Lower lobe of right lung (tissue), 2 donors: ENCODE measurements around the gene IL25. TPM values are rescaled to one million over a fixed set of nuclear protein-coding genes. Genes with fewer than 3 reads are reported as not detected.
A peak's percentile ranks its signal among the peaks of the same experiment; 100 is the strongest.

Experiments used
- ATAC-seq, 2 donors: fragments of 200-7000 bp; cut with Tn5 transposase; one replicate each; pipeline ENCODE4 v1.9.1; 2020 to 2022; ENCODE audit warnings: mild to moderate bottlenecking in 2 of 2, moderate library complexity in 2 of 2
- DNase-seq: peaks from one replicate; pipeline ENCODE4 v3.0.0-alpha.2; 2020
- H3K27ac ChIP-seq: fragments of 200-600 bp; one replicate; pipeline ENCODE4 v1.8.0; 2022
- H3K27me3 ChIP-seq: fragments of 200-600 bp; one replicate; pipeline ENCODE4 v1.8.0; 2022; ENCODE audit warnings: low read depth
- H3K36me3 ChIP-seq: fragments of 200-600 bp; one replicate; pipeline ENCODE4 v1.8.0; 2022; ENCODE audit warnings: mild to moderate bottlenecking
- H3K4me1 ChIP-seq: fragments of 200-600 bp; one replicate; pipeline ENCODE4 v1.8.0; 2022
- H3K4me3 ChIP-seq: fragments of 200-600 bp; one replicate; pipeline ENCODE4 v1.8.0; 2022; ENCODE audit warnings: mild to moderate bottlenecking
- H3K9me3 ChIP-seq: fragments of 200-600 bp; one replicate; pipeline ENCODE4 v1.8.0; 2022
- intact Hi-C: fragments of 100-400 bp; cut with DNase I; formaldehyde crosslinking; loops from one replicate; pipeline ENCODE4 v1.11.0; 2022
- total RNA-seq: library from RNA; stranded (reverse); fragmentation: NEBNext Ultra II Directional; extraction: Animal tissue kit (Norgen Biotek cat#: 25700); gene quantifications from one replicate; pipeline ENCODE4 v1.2.1, GENCODE V29; 2021
- TF ChIP-seq, protein P1 (sequence below): fragments of 200-600 bp; IDR thresholded peaks from one replicate; pipeline ENCODE4 v1.8.0; 2022; ENCODE audit warnings: antibody characterized with exemption, mild to moderate bottlenecking
- donor health status: DM: no; HTN: yes; CAD: no; lungs with severe emphysema.

The IL25 gene
- total RNA-seq, 1 donor from 2014 or later, result not detected

DNA sequence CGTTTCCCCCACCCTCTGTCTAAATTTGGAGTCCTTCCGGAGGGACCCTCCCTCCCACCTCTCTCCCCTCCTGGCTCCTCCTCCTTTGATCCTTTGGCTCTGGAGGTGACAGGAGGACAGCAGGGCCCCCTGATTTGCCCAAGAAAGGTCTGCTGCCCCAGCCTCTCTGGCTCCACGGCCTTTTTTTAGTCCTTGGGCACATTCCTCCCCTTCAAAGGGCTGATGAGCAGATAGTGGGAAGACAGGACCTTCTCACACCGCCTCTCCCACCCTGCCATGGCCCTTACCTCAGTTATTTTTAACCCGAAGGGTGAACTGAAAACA lies 35.7 kb downstream of the IL25 start:
- TF ChIP-seq, protein P1, sequence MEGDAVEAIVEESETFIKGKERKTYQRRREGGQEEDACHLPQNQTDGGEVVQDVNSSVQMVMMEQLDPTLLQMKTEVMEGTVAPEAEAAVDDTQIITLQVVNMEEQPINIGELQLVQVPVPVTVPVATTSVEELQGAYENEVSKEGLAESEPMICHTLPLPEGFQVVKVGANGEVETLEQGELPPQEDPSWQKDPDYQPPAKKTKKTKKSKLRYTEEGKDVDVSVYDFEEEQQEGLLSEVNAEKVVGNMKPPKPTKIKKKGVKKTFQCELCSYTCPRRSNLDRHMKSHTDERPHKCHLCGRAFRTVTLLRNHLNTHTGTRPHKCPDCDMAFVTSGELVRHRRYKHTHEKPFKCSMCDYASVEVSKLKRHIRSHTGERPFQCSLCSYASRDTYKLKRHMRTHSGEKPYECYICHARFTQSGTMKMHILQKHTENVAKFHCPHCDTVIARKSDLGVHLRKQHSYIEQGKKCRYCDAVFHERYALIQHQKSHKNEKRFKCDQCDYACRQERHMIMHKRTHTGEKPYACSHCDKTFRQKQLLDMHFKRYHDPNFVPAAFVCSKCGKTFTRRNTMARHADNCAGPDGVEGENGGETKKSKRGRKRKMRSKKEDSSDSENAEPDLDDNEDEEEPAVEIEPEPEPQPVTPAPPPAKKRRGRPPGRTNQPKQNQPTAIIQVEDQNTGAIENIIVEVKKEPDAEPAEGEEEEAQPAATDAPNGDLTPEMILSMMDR, result no peak
- Histone ChIP-seq H3K9me3 (no peaks in the 10 kb centered on the region), H3K36me3 (no peaks in the 10 kb centered on the region), H3K27me3 (no peaks in the 10 kb centered on the region), H3K4me3 (no peak overlapping the region), H3K4me1 (no peaks in the 10 kb centered on the region), H3K27ac (no peak overlapping the region)
- intact Hi-C loops, result no loop called here
- no peak for DNase-seq
- no peak for ATAC-seq

DNA sequence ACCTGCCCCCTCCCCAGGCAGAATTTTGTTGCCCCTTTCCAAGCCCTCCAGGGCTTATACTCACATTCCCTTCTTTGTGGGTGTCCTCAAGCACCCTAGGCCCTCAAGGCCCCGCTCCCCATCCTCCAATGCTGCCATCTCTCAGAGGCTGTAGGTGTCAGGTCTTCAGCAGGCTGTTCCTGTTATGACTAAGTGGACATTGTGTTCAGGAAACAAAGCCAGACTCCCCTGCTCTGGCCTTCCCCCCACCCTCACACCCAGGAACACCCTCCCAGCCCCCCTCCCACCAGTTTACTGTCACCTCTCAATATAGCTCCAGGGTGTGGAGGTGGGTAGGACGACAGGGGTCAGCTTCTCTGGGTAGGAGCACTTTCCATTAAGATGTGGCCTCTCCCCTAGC lies 36.9 kb downstream of the IL25 start:
- no peaks in the 10 kb centered on the region for H3K9me3 ChIP-seq
- intact Hi-C loops, result no loop called here
- no peak overlapping the region for H3K27ac ChIP-seq
- H3K4me3 ChIP-seq, result no peak overlapping the region
- no peaks in the 10 kb centered on the region for H3K36me3 ChIP-seq
- H3K4me1 ChIP-seq, result no peaks in the 10 kb centered on the region
- no peaks in the 10 kb centered on the region for H3K27me3 ChIP-seq
- TF ChIP-seq, protein P1, result no peak
- no peak for DNase-seq
- ATAC-seq, result no peak

DNA sequence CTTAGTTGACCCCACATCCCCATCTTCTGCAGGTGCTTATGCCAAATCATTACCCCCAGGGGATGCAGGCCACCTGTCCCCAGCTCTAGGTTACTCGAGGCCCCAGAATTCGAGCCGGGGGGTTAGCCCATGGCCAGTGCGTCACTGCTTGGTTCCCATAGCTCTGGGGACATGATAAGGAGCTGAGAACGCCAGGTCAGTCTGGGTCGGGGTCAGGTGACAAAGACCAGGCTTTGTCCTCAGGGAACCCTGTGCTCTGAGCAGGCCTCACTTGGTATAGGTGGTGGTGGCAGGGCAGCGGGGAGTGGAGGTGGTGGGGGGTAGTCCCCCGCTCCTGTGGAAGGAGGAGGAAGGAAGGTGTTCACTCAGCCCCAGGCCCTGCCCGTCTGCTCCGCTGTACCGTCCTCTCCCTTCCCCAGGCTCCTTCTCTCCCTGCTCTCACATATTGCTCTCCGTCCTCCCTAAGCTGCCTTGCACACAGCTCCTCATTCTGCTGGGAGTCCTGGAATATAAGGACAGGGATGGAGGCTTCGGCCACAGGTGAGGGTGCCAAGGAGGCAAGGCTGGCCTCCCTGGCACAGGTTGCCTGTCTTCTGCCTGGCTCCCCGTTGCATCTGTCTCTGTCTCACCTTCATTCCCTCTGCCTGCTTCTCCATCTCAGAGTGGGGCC lies 37.5 kb downstream of the IL25 start:
- H3K4me1 ChIP-seq, result no peaks in the 10 kb centered on the region
- ATAC-seq (peak in 1 of 2 donors; percentile 16), DNase-seq (no peak)
- intact Hi-C loops, result no loop called here
- no peaks in the 10 kb centered on the region for H3K36me3 ChIP-seq
- TF ChIP-seq, protein P1, result no peak
- no peak overlapping the region for H3K27ac ChIP-seq
- H3K4me3 ChIP-seq, result no peak overlapping the region
- no peaks in the 10 kb centered on the region for H3K27me3 ChIP-seq
- no peaks in the 10 kb centered on the region for H3K9me3 ChIP-seq

DNA sequence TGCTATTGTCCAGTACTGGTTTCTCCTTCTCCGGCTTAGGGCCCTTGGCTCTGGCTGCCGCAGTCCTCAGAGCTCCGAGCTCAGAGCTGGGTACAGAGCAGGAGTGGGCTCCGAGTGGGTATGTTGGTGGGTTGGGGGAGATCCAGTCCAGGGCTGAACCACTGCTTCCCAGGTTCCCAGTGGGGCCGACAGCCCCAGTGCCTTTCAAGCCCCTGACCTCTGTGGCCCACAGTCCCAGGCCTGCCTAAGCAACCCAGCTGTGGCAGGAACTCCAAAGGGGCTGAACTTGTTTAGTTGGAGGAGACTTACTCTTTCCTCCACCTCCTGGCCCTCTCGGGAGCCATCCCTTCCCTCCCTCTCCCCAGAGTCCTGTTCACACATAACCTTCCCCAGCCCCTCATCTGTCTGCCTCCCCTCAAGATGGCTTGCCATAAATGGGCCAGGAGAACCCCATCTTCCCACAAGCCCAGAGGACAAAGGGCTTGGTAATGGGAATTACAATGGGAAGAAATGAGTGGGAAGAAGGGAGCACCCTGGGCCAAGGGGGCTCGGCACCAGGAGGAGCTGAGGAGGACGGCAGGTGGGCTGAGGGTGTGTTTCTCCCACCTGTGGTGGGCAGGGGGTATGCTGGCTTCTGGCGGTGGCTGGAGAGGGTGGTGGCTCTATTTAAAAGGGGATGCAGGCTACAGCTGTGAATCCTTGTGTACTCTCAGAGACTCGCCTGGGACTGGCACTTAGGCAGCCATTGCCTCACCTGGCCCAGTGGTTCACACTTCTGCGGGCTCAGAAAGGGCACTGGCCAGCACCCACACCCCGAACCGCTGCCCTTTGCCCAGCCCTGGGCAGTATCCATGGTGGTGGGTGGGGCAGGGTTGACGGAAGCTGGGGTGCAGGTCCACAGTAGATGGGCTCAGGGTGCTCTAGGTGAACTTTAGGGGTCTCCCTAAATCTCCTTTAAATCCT lies 39.2 kb downstream of the IL25 start:
- Histone ChIP-seq H3K27ac (no peak overlapping the region), H3K27me3 (no peaks in the 10 kb centered on the region), H3K4me1 (no peaks in the 10 kb centered on the region), H3K36me3 (no peaks in the 10 kb centered on the region), H3K9me3 (no peaks in the 10 kb centered on the region), H3K4me3 (no peak overlapping the region)
- DNase-seq, result no peak
- intact Hi-C loops, result no loop called here
- no peak for ATAC-seq
- TF ChIP-seq, protein P1, result no peak

DNA sequence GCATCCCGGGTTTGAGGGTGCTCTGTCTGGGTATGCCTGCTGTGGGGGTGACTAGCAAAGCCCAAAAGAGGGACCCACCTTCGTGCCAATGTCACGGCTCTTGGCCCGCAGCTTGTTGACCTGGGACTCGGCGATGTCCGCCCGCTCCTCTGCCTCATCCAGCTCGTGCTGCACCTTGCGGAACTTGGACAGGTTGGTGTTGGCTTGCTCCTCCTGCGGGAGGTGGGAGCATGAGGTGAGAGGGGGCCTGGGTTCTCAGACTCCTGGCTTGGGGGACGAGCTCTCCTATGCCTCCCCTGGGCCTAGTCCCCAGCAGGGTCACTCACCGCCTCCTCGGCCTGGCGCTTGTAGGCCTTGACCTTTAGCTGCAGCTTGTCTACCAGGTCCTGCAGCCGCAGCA lies 41.1 kb downstream of the IL25 start:
- intact Hi-C loops, result no loop called here
- no peak for ATAC-seq
- H3K4me1 ChIP-seq, result no peaks in the 10 kb centered on the region
- no peaks in the 10 kb centered on the region for H3K36me3 ChIP-seq
- TF ChIP-seq, protein P1, result no peak
- no peak overlapping the region for H3K4me3 ChIP-seq
- H3K9me3 ChIP-seq, result no peaks in the 10 kb centered on the region
- no peak overlapping the region for H3K27ac ChIP-seq
- H3K27me3 ChIP-seq, result no peaks in the 10 kb centered on the region
- DNase-seq, result no peak
